ENCODE results near the gene SPRYD7. TPM values are rescaled to one million over a fixed set of nuclear protein-coding genes. Genes with fewer than 3 reads are reported as not detected.

The SPRYD7 gene, protein sequence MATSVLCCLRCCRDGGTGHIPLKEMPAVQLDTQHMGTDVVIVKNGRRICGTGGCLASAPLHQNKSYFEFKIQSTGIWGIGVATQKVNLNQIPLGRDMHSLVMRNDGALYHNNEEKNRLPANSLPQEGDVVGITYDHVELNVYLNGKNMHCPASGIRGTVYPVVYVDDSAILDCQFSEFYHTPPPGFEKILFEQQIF
- total RNA-seq, result 2.8 and 4.6 TPM in 2 replicates

GRCh38 chr13:49936075-49936967 lies at the start of gene SPRYD7:
Gene SPRYD7, minus strand, starts transcription at chr13:49936340. Its CDS starts 105 bp downstream, at chr13:49936235.

Other genes starting within 250 kb of the SPRYD7 start
- gene EBPL, start 244.9 kb downstream of the SPRYD7 start, total RNA-seq, result 60.0 and 72.5 TPM in 2 replicates
- 13.7 and 25.3 TPM in 2 replicates for gene KPNA3, start 143.7 kb downstream of the SPRYD7 start, total RNA-seq
- gene TRIM13, start 60.7 kb upstream of the SPRYD7 start, total RNA-seq, result 9.1 and 15.8 TPM in 2 replicates
- gene KCNRG, start 79.1 kb upstream of the SPRYD7 start, total RNA-seq, result 0.33 and 0.89 TPM in 2 replicates

Data from mesangial cell (primary cell).